DMS153 (cell line): ENCODE results near the gene TMTC3.

Experiments used
- DNase-seq: peaks from one replicate; lab custom pipeline; 2025; lab: John Stamatoyannopoulos, UW

The TMTC3 gene

DNA sequence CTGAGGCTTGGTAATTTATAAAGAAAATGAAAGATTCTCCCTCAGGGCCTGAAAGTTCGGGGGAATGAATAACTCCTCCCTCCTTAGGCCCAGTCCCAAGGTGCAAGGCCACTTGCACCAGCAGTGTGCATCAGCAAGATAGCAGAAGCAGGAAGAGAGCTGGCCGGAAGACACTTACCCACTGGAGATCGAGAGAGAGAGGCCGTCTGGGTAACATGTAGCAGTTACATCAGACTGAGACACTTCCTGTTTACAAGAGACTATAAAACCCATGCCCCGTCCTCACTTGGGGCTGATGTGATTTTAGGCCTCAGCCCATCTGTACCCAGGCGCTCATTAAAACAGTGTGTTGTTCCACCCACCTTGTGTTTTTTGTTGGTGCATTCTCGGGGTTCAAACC, 85.2 kb downstream of the TMTC3 start:
- DNase-seq, result no peak

GRCh38 chr12:88227871-88228270, 85.8 kb downstream of the TMTC3 start:
- DNase-seq, result no peak

DNA sequence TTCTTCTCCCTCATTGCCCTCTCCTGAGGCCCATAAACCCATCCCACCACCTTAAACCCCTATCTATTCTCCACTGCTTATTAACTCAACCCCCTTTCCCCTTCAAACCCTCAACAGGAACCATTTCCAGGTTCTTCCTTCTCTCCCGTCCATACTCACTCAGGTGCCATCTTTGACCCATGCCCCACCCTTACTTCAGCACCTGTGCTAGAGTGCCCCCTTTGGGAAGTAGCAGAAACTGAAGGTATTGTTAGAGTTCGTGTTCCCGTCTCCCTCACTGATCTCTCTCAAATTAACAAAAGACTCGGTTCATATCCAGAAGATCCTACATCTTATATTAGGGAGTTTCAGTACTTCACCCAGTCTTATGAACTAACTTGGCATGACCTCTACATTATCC, 86.6 kb downstream of the TMTC3 start:
- DNase-seq, result no peak

DNA sequence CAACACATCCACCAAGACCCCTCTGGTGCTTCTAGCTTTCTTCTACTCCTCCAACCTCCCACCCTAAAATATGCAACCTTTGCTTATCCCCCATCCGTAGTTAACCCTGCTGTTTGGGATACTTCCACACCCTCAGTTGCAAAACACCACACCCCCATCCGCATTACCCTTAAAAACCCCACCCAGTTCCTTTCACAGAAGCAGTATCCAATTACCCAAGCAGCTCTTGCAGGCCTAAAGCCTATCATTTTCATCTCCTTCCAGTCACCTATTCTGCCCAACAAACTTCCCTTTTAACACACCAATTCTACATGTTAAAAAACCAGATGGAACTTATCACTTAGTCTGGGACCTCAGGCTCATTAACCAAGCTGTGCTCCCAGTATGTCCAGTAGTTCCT, 88.2 kb downstream of the TMTC3 start:
- no peak for DNase-seq

GRCh38 chr12:88235183-88235833, 93.2 kb downstream of the TMTC3 start:
- DNase-seq, result no peak

DNA sequence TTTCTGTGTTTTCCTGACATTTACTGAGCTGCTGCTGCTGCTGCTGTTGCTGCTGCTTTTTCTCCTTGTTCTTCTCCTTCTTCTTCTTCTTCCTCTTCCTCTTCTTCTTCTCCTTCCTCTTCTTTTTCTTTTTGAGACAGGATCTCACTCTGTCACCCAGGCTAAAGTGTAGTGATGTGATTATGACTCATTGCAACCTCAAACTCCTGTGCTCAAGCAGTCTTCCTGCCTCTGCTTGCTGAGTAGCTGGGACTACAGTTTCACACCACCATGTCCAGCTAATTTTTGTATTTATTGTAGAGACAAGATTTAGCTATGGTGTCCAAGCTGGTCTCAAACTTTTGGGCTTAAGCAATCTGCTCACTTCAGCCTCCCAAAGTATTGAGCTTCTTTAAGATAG, 95.8 kb downstream of the TMTC3 start:
- DNase-seq, result no peak

- DNase-seq, result no peak
Observed at GRCh38 chr12:88238406-88238805, 96.3 kb downstream of the TMTC3 start.

DNA sequence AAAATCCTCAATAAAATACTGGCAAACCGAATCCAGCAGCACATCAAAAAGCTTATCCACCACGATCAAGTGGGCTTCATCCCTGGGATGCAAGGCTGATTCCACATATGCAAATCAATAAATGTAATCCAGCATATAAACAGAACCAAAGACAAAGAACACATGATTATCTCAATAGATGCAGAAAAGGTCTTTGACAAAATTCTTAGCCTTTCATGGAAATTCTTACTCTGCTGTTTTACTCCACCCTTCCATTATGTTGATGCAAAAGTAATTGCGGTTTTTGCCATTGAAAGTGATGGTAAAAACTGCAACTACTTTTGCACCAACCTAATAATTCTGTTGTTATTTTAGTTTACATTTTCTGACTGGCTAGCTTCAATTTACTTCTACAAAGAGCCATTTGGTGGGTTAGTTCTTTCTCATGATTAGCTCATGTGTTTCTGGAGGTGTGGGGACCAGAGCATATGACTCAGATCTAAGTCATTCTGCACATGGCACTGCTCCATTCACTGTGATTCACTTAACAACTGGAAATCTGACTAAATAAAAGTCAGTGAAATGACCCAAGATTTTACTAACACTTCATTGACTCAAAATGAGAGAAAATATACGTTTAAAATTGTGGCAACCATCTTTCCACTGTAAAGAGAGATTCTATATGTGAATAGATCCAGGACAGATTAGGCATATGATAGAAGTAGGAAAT, 99.9 kb downstream of the TMTC3 start:
- no peak for DNase-seq

DNA sequence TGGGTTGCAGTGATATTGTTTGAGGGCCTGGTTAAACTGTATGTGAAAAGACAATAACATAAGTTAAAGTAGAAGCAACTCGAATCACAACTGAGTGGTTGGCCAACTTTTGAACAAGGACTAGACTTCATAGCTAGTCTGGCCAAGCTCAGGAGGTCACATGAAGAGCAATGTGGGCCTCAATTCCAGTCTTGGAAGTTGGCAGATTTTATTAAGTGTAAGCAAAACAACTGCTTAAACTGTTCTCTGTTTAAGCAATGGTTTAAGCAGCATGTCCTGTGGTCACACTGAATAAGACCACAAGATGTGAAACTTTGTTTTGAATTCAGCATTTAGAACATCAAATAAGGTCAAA, 100.4 kb downstream of the TMTC3 start:
- DNase-seq, result no peak

GRCh38 chr12:88242939-88243338, 100.8 kb downstream of the TMTC3 start:
- no peak for DNase-seq

DNA sequence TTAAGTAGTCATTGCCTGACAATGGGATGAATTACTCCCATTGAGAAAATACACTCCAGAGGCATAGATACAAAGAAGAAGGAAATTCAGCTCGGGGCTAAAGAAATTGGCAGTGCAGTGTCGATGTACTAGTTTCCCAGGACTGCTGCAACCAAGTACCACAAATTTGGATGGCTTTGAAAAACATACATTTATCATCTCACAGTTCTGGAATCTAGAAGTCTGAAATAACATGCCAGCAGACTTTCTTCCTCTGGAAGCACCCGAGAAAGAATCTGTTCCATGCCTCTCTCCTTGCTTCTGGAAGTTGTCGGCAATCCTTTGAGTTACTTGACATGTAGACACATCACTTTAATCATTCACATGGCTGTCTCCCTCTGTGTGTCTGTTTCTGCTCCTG, 101.9 kb downstream of the TMTC3 start:
- no peak for DNase-seq

GRCh38 chr12:88245905-88246304, 103.8 kb downstream of the TMTC3 start:
- DNase-seq, result no peak

- no peak for DNase-seq
Observed at GRCh38 chr12:88247241-88247643, 105.1 kb downstream of the TMTC3 start.

DNA sequence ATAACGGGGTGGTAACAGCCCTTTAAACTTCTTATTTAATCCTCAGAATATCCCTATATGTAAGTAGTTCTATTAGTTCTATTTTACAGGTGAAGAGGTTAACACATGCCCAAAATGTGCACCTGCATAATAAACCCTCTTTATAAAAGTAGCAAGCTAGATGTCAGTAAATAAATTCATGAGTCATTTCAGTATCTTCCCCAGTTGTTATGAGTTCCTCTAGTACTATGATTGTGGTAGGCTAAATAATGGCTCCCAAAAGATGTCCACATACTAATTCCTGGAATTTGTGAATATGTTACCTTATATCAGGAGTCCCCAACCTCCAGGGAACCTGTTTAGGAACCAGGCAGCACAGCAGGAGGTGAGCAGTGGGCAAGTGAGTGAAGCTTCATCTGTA, 106.5 kb downstream of the TMTC3 start:
- no peak for DNase-seq
